SK-N-MC (cell line): ENCODE data around the gene OR2T10.

ENCODE experiments used
- EZH2 ChIP-seq: fragments of 200-600 bp; sonication (generic); IDR thresholded peaks from one replicate; pipeline ENCODE4 v1.6.1; 2017; ENCODE audit warnings: antibody characterized with exemption
- POLR2AphosphoS5 ChIP-seq: IDR thresholded peaks from 2 replicates; pipeline ENCODE4 v1.6.1; 2012; ENCODE audit warnings: mild to moderate bottlenecking, low read depth, low read length, borderline replicate concordance

- TF ChIP-seq EZH2 = no peak
- TF ChIP-seq POLR2AphosphoS5 = no peak
Measured at GRCh38 chr1:248621770-248622169, 24.3 kb upstream of the OR2T10 start.
